Measurements from ENCODE around the gene LRFN3.

LRFN3 gene

GRCh38 chr19:35929876-35930275 is 6.3 kb upstream of the LRFN3 start:
- in situ Hi-C loops (cut with HindIII; ENCODE audit: low sequenced_read_pairs), result no loop called here
- DNase-seq (ENCODE audit: low read depth), result no peak
- H3K4me3 ChIP-seq (ENCODE audit: low read depth, low read length), result no peak overlapping the region
- TF ChIP-seq, protein P1, sequence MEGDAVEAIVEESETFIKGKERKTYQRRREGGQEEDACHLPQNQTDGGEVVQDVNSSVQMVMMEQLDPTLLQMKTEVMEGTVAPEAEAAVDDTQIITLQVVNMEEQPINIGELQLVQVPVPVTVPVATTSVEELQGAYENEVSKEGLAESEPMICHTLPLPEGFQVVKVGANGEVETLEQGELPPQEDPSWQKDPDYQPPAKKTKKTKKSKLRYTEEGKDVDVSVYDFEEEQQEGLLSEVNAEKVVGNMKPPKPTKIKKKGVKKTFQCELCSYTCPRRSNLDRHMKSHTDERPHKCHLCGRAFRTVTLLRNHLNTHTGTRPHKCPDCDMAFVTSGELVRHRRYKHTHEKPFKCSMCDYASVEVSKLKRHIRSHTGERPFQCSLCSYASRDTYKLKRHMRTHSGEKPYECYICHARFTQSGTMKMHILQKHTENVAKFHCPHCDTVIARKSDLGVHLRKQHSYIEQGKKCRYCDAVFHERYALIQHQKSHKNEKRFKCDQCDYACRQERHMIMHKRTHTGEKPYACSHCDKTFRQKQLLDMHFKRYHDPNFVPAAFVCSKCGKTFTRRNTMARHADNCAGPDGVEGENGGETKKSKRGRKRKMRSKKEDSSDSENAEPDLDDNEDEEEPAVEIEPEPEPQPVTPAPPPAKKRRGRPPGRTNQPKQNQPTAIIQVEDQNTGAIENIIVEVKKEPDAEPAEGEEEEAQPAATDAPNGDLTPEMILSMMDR (IDR thresholded peaks at IDR 0.05; ENCODE audit: low read depth, low read length, missing control alignments), result no peak

DNA sequence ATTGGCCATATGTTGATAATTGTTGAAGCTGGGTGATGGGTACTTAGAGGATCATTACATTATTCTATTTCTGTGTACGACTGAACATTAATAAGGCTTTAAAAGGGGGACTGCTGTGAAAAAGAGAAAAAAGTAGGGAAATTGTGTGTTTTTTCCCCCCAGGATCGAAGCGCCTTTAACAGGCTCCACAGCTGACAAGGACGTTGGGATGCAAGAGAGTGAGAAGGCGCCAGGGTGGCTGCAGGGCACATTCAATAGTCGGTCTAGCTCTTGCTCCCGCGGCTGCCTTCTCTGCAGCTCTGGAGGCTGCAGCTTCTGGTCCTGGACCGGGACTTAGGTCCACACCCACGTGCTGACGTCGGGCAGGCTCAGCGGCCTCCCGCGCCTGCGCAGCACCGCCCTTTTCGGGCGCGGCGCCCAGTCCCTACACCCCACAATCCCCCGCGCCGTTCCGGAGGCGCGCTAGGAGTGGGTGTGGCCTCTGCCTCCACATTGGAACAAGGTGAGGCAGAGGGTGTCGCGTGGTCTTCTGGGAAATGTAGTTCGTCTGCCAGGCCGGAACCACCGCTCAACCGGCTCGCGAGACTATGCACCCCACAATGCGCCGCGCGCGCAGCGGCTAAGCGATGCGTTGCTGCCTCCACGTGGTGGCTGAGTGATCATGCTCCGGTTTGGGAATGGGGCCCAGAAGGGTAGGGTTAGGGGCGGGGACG is 4.9 kb upstream of the LRFN3 start:
- TF ChIP-seq, protein P1 (IDR thresholded peaks at IDR 0.05; ENCODE audit: low read depth, low read length, missing control alignments), result peak; percentile 82
- DNase-seq (ENCODE audit: low read depth), result peak; percentile 99
- peak overlapping the region; percentile 30 for H3K4me3 ChIP-seq (ENCODE audit: low read depth, low read length)
- in situ Hi-C loops (cut with HindIII; ENCODE audit: low sequenced_read_pairs), result no loop called here

GRCh38 chr19:35931874-35932202 is 4.3 kb upstream of the LRFN3 start:
- TF ChIP-seq, protein P1 (IDR thresholded peaks at IDR 0.05; ENCODE audit: low read depth, low read length, missing control alignments), result no peak
- in situ Hi-C loops (cut with HindIII; ENCODE audit: low sequenced_read_pairs), result no loop called here
- H3K4me3 ChIP-seq (ENCODE audit: low read depth, low read length), result no peak overlapping the region
- no peak for DNase-seq (ENCODE audit: low read depth)

DNA sequence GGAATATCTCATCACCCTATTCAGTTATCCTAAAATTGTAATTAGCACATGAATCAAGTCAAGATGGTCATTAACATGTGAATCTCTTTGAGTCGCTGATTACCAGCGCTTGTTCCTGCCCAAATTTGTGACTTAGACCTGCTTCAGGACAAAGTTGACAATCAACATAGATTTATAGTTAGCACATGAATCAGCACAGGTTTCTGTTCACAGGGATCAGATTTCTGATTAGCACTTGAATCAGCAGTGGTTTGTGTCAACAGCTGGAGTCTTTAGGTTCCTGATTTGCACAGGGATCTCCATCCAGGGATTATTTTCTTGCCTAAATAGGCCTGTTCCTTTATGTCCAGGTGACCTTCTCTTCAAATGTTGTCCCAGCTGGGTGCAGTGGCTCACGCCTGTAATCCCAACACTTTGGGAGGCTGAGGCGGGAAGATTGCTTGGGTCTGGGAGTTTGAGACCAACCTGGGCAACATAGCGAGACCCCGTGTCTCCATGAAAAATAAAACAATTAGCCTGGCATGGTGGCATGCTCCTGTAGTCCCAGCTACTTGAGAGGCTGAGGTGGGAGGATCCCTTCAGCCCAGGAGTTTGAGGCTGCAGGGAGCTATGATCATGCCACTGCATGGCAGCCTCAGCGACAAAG is 3.8 kb upstream of the LRFN3 start:
- no peak for DNase-seq (ENCODE audit: low read depth)
- TF ChIP-seq, protein P1 (IDR thresholded peaks at IDR 0.05; ENCODE audit: low read depth, low read length, missing control alignments), result no peak
- in situ Hi-C loops (cut with HindIII; ENCODE audit: low sequenced_read_pairs), result no loop called here
- H3K4me3 ChIP-seq (ENCODE audit: low read depth, low read length), result no peak overlapping the region

GRCh38 chr19:35936738-35937268 is 629 bp downstream of the LRFN3 start:
- peak overlapping the region; percentile 57 for H3K4me3 ChIP-seq (ENCODE audit: low read depth, low read length)
- TF ChIP-seq, protein P1 (IDR thresholded peaks at IDR 0.05; ENCODE audit: low read depth, low read length, missing control alignments), result no peak
- no peak for DNase-seq (ENCODE audit: low read depth)
- in situ Hi-C loops (cut with HindIII; ENCODE audit: low sequenced_read_pairs), result no loop called here

DNA sequence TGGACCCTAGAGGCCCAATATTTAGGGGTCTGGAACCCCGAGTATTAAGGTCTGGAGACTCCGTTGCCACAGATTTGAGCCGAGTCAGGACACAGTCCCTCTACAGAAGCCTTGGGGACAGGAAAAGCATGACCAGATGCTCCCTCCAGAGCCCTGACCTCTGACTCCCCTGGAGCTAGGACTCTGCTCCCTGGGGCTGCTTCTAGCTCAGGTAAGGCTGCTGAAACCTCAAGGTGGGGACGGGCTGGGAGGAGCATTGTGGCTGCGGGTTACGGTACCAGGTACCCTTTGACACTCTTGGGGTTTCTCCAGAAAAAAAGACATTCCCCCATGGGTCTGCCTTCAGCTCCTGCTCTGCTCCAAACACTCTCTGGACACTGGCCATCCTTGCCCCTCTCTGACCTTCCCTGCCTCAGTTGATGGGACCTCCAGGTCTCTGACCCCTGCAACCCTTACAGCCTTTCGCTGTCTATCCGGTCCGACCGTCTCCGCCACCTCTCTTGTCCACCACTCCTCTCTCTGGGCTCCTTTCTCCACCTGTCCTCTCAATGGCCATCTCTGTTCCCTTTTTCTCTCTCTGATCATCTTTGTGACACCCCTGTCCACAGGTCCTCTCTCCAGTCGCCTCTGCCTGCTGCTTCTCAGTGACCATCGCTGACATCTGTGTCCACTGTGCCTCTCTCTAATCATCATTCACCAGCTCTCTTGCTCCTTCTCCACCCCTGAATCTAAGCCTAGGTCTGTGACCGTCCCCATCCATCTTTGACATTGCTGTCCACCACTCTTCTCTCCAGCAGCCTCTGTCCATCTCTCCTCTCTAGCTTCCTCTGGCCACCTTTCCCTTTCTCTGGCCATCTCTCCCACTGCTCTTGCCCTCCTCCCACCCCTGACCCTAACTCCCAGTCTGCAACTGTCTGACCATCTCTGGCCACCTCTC is 1.4 kb downstream of the LRFN3 start:
- TF ChIP-seq, protein P1 (IDR thresholded peaks at IDR 0.05; ENCODE audit: low read depth, low read length, missing control alignments), result no peak
- DNase-seq (ENCODE audit: low read depth), result no peak
- in situ Hi-C loops (cut with HindIII; ENCODE audit: low sequenced_read_pairs), result no loop called here
- H3K4me3 ChIP-seq (ENCODE audit: low read depth, low read length), result peak overlapping the region; percentile 57

Measured in astrocyte of the cerebellum (primary cell).